T-helper 9 cell (primary cell): ENCODE results near the gene AGAP3.
"Not testable (repeated sequence)": the region's sequence is repeated elsewhere in the genome, so short reads cannot be mapped to it uniquely, and the experiment has no call there.

Source experiments
- DNase-seq: peaks from one replicate; pipeline ENCODE4 v3.0.0-alpha.2; 2020
- total RNA-seq, 2 donors: gene quantifications; one replicate each; lab custom pipeline; 2026; lab: John Stamatoyannopoulos, UW

The AGAP3 gene
- 42.2 to 48.9 reads per million in 2 donors for total RNA-seq

DNA sequence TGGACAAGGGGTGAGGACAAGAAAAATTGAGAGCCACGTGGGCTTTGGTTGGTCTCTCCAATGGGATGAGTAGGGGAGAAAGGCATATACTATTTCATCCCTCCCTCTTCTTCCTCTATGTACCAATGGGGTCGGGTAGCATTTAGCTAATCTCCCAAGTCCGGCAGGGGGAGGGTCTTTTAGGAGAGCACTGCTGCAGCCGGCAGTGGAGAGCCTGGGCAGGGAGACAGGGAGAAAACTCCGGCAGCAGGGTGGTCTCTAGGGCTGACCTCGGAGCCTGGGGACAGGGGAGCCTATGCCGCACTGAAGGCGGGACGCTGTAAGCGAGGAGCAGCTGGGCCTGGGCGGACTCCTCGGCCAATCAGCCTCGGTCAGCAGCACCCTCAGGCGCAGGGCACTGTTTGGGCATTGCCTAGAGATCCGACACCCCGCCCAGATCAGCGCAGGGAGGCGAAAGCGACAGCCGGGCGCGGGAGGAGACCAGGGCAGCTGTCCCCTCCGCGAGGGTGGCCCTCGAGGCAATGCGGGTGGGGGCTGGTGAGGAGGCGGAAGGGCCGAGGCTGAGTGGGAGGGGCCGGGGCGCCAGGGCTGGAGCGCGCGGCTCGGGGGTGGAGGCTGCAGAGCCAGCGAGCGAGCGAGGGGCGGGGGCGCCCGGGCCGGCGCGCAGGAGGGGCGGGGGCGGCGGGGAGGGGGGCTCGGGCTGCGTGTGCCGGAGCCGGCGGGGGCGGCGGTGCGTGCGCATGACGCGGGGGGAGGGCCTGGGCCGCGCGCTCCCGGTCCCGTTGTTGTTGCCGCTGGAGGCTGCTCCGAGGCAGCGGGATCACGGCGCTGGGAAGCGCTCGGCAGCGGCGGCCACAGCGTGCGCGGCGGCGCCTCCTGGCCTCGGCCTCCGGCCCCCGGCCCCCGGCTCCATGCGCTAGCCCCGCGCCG is at the start of gene AGAP3:
Gene AGAP3 (plus strand): TSS at position 785 of the 930 bp plus-strand sequence. CDS start 267 bp downstream, outside the sequence.
- DNase-seq: peak; percentile 59

GRCh38 chr7:151038951-151039849 is 47.1 kb upstream of the AGAP3 start:
- peak; percentile 20 for DNase-seq

DNA sequence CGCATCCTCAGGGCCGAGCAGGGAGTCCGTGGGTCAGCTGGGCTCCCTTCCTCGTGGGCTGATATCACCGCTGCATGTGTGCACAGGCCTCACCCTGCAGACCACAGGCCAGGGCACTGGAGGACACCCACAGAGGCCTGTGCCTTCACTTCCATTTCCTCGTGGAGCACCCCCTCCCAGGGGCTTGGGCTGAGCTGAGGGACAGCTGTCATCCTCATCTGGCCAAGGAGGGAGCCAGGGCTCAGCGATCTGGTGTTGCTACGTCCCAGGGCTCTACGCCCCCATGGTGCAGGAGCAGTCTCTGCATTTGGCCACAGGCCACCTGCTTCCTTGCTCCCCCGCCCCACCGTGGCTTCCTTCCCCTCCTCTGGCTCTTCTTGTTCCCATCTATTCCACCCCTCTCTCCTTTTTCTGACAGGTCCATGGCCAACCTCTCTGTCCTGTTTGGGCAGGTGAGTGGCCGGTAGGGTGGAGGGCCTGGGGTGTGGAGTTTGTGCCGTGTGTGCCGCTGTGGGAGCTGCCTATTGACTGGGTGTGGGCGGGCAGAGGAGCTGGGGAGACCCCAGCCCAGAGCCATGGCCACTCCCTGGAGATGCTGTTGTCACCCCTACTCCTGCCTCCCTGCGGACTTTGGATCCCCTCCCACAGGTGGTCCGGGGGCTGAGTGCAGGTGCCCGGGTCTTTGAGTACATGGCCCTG is 46.3 kb upstream of the AGAP3 start:
- no peak for DNase-seq

DNA sequence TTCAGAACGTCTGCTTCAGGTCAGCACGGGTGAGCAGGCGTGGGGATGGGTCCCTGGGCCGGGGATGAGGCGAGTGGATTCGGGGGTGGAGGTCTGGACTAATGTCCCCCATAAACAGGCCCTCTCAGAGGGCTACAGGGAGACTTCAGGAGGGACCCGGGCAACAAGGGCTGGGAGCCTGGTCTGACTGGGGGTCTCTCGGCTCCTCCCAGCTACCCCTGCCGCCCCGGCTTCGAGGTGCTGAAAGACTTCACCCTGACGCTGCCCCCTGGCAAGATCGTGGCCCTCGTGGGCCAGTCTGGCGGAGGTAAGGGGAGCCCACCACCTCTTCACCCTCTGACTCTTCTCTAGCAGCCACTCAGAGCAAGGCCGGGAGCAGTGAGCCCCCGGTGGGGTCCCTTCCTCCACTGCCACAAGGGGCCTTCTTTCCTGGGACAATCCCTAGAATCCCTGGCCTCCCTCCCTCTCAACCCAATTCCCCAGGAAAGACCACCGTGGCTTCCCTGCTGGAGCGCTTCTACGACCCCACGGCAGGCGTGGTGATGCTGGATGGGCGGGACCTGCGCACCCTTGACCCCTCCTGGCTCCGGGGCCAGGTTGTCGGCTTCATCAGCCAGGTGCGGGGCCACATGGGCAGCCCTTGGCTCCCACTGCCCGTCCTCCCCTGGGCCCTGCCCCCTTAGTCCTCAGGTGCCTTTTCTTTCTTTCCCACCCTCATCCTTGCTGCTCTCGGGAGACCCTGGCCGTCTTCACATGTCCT is 45.5 kb upstream of the AGAP3 start:
- DNase-seq: no peak

DNA sequence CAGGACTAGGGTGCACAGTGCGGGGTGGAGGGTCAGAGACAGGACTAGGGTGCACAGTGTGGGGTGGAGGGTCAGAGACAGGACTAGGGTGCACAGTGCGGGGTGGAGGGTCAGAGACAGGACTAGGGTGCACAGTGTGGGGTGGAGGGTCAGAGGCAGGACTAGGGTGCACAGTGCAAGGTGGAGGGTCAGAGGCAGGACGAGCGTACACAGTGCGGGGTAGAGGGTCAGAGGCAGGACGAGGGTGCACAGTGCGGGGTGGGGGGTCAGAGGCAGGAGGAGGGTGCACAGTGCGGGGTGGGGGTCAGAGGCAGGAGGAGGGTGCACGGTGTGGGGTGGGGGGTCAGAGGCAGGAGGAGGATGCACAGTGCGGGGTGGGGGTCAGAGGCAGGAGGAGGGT is 42.8 kb upstream of the AGAP3 start:
- not testable (repeated sequence) for DNase-seq

DNA sequence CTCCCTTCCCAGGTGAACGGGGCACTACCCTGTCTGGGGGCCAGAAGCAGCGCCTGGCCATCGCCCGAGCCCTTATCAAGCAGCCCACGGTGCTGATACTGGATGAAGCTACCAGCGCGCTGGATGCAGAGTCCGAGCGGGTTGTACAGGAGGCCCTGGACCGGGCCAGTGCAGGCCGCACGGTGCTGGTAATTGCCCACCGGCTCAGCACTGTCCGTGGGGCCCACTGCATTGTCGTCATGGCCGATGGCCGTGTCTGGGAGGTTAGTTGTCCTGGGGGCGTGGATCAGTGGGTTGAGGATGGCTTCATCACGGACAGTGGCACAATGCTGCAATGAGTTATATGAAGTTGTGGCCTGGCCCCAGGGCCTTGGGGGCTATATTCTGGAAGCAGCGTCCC is 42.3 kb upstream of the AGAP3 start:
- DNase-seq: no peak

DNA sequence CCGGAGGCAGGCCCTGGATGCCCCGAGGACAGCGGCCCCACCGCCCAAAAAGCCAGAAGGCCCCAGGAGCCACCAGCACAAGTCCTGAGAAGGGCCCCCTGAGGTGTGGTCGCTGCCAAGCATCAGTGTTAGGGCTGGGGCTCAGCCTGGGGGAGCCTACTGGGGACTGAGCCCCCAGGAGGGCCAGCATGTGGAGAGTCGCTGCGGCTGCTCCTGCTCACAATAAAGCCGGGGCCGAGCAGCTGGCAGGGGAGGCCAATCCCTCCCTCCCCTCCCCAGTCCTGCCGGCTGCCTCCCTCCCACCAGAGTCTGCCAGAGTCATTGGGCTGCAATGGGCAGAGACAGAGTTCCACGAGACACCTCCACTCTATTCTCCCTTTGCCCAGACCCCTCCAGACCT is 41.0 kb upstream of the AGAP3 start:
- no peak for DNase-seq

GRCh38 chr7:151045967-151046366 is 40.3 kb upstream of the AGAP3 start:
- no peak for DNase-seq

GRCh38 chr7:151046603-151047573 is 39.4 kb upstream of the AGAP3 start:
- DNase-seq: no peak

DNA sequence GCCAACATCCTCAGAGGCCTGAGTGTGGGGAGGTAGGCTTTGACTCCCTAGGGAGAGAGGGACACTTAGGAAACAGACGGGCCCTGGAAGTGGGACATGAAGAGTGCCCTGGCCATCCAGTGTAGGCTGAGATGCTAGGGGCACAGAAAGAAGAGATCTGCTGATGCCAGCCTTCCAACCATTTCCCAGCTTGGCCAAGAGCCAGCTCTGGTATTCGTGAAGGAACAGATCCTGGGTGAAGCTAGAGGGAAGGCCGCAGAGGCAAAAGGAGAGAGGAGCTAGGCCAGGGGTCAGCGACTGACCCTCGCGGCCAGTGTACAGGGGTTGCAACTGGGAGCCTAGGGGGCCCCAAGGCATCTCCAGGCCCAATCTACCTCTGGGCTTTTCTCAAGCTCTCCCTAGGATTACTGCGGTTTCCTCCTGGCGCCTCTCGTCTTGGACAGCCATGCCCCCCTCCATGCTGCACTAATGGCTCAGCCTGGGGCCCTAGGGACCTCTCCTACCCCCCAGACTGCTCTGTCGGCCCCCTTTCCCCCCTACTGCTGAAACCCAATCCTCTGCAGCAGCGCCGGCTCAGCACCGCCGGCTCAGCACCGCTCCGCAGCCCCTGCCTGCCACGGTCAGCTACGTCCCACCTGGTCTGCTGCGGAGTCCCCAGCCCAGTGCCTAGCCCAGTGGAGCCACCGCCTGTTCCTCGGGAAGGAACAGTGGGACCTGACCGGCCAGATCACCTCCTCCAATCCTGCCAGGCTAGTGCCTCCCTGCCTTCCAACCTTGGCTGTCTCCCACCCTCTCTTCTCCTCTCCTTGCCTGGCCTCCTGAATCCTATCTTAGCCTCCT is 38.1 kb upstream of the AGAP3 start, which contains the start of gene ASIC3:
Gene ASIC3 (plus strand): TSS at position 556 of the 840 bp plus-strand sequence. CDS start 355 bp downstream, outside the sequence.
- DNase-seq: no peak

DNA sequence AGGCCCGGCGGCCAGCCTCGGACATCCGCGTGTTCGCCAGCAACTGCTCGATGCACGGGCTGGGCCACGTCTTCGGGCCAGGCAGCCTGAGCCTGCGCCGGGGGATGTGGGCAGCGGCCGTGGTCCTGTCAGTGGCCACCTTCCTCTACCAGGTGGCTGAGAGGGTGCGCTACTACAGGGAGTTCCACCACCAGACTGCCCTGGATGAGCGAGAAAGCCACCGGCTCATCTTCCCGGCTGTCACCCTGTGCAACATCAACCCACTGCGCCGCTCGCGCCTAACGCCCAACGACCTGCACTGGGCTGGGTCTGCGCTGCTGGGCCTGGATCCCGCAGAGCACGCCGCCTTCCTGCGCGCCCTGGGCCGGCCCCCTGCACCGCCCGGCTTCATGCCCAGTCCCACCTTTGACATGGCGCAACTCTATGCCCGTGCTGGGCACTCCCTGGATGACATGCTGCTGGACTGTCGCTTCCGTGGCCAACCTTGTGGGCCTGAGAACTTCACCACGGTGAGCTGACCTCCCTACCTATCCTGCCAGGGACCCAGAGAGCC is 37.3 kb upstream of the AGAP3 start:
- no peak for DNase-seq

DNA sequence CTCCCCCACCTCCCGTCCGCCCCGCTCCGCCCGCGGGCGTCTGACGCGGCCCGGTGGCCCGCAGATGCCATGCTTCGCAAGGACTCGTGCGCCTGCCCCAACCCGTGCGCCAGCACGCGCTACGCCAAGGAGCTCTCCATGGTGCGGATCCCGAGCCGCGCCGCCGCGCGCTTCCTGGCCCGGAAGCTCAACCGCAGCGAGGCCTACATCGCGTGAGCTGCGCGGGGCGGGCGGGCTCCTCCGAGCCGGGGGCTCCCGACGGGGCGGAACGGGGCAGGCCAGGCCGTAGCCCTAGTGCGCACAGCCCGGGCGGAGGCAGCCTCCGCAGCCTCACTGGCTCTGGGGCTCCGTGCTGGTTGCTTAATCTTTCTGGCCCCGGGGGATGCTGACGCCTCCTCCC is 35.2 kb upstream of the AGAP3 start:
- peak; percentile 43 for DNase-seq

DNA sequence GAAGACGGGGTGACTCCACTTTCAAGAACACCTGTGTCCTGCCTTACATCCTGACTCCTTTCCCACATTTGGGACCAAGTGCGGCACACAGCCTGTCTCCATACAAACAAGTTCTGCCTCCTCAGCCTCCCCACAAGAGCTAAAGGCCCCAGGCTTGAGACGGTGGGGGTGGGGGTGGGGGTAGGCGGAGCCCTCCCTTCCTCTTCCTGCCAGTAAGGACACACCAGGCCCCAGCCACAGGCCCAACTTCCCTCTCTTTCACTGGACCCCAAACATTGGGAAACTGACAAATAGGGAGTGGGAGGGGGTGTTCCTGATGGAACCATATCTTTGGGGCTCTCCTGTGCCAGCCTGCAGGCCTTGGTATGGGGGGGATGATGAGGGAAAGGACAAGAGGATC is 33.2 kb upstream of the AGAP3 start:
- DNase-seq: no peak

DNA sequence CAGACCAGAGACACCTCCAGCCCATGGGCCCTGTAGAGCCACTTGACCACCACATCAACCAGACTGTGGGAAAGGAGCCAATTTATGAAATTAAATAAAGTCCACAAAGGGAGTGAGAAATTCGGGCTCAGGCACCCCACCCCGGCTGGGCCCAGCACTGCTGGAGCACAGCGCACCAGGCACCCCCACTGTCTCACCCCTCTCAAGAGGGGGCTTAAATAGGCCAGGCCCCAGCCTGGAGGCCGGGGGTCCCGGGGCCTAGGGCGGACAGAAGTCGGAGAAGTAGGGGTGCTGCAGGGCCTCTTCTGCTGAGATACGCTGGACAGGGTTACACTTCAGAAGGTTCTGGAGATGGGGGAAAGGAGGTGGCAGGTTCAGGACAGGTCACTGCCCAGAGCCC is 32.5 kb upstream of the AGAP3 start:
- DNase-seq: no peak

GRCh38 chr7:151056283-151056665 is 30.0 kb upstream of the AGAP3 start:
- DNase-seq: no peak

DNA sequence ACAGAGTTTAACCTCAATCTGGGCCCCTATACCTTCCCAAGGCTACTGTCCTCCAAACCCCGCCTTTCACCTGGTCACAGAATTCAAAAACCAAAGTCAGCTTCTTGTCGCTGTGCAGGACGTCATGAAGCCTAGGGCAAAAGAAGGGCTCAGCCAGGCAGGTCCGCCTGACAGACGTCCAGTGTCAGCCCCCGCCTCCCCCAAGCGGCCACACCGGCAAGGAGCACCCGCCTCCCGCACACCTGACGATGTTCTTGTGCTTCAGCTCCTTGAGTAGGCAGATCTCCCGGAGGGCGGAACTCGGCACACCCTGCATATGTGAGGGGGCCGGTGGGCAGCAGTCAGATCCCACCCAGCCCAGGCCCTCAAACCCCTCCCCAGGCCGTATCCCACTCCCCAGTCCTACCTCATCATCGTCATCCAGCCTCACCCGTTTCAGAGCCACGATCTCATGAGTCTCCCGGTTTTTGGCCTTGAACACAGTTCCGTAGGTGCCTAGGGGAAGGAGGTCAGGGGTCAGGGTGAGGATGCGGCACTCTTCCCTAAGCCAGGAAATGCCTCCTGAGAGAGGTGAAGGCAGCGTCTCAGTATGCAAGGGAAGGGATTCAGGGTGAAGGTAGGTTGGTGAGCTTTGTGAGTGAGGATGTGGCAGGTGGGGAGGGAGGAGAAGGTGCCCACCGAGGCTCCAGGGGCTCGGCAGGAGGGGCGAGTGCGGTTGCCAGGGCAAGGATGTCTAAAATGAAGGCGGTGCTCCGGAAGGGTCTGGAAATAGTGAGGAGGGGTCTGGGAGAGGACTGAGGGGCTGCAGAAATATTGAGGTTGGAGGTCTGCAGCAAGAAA is 29.4 kb upstream of the AGAP3 start:
- DNase-seq: no peak

- no peak for DNase-seq
Observed at GRCh38 chr7:151057506-151057988, 28.7 kb upstream of the AGAP3 start, which contains the start of gene CDK5. TSS of gene CDK5 (minus strand) at chr7:151057897. CDS start at chr7:151057848, 49 bp downstream.
